ENCODE data around the gene TMF1.

- TF ChIP-seq POLR2A (IDR thresholded peaks at IDR 0.05; ENCODE audit: low read depth, low read length) (no peak), CTCF (IDR thresholded peaks at IDR 0.05 in 2 of 3, conservative IDR thresholded peaks at IDR 0.05 in 1 of 3; ENCODE audit: control insufficient read depth in 2 of 3, extremely low read depth in 1 of 3, insufficient read depth in 1 of 3, low read depth in 3 of 3, low read length in 3 of 3) (no peak), CEBPB (IDR thresholded peaks at IDR 0.05; ENCODE audit: borderline replicate concordance in 1 of 2, low read depth in 2 of 2, low read length in 2 of 2) (no peak), MXI1 (IDR thresholded peaks at IDR 0.05; ENCODE audit: low read depth, low read length) (no peak), SP1 (IDR thresholded peaks at IDR 0.05; ENCODE audit: low read depth, low read length) (no peak), PKNOX1 (IDR thresholded peaks at IDR 0.05) (no peak), MYC (IDR thresholded peaks at IDR 0.05; ENCODE audit: insufficient read depth, insufficient read length, insufficient replicate concordance, low read length, severe bottlenecking) (no peak), ZBTB33 (IDR thresholded peaks at IDR 0.05) (no peak), GABPA (IDR thresholded peaks at IDR 0.05; ENCODE audit: low read depth) (no peak), CUX1 (IDR thresholded peaks at IDR 0.05; ENCODE audit: insufficient replicate concordance, low read depth, low read length) (no peak), ATF2 (IDR thresholded peaks at IDR 0.05; ENCODE audit: low read length) (no peak), HCFC1 (IDR thresholded peaks at IDR 0.05; ENCODE audit: low read length) (no peak), RAD21 (IDR thresholded peaks at IDR 0.05; ENCODE audit: insufficient read depth, low read depth, low read length) (no peak), SREBF2 (IDR thresholded peaks at IDR 0.05; ENCODE audit: low read length) (no peak)
Observed at GRCh38 chr3:69052472-69052898, 352 bp upstream of the TMF1 start.

Data from GM12878 (cell line).